Left lung (tissue), 10 donors: ENCODE data around the gene PAK5. TPM values are rescaled to one million over a fixed set of nuclear protein-coding genes. Genes with fewer than 3 reads are reported as not detected.

Experiments
- ATAC-seq: fragments of 200-7000 bp; cut with Tn5 transposase; one replicate; pipeline ENCODE4 v1.9.1; 2020; ENCODE audit warnings: moderate library complexity
- DNase-seq, 4 donors: peaks; one replicate each; pipeline ENCODE4 v3.0.0-alpha.2; 2013 to 2020
- H3K27ac ChIP-seq, 2 donors: fragments of 200-600 bp; sonication (generic) in 1 of 2; one replicate each; pipeline versions ENCODE4 v1.5.0 to v1.8.0; 2020 to 2021
- H3K27me3 ChIP-seq, 2 donors: fragments of 200-600 bp; sonication (generic) in 1 of 2; one replicate each; pipeline versions ENCODE4 v1.5.0 to v1.8.0; 2020 to 2021
- H3K36me3 ChIP-seq, 2 donors: fragments of 200-600 bp; sonication (generic) in 1 of 2; one replicate each; pipeline versions ENCODE4 v1.5.0 to v1.8.0; 2020 to 2021
- H3K4me1 ChIP-seq, 2 donors: fragments of 200-600 bp; one replicate each; pipeline ENCODE4 v1.8.0; 2021
- H3K4me3 ChIP-seq, 2 donors: fragments of 200-600 bp; sonication (generic) in 1 of 2; one replicate each; pipeline versions ENCODE4 v1.5.0 to v1.8.0; 2020 to 2021; ENCODE audit warnings: mild to moderate bottlenecking in 1 of 2
- H3K9me3 ChIP-seq, 2 donors: fragments of 200-600 bp; sonication (generic) in 1 of 2; one replicate each; pipeline versions ENCODE4 v1.5.0 to v1.8.0; 2020 to 2021
- intact Hi-C, 2 donors: fragments of 100-400 bp; cut with DNase I; formaldehyde crosslinking; loops; one replicate each; pipeline versions ENCODE4 v1.11.2 to v1.14.2; 2022
- polyA plus RNA-seq, 6 donors: library from polyadenylated mRNA; unstranded; fragments of 120-200 nt; gene quantifications; one replicate each; pipeline ENCODE4 v1.2.1, GENCODE V29; 2013; ENCODE audit not compliant: insufficient read length in 6 of 6
- total RNA-seq, 2 donors: library from RNA; stranded (reverse); fragmentation: NEBNext Ultra II Directional; extraction: Animal tissue kit (Norgen Biotek cat#: 25700); gene quantifications; one replicate each; pipeline ENCODE4 v1.2.1, GENCODE V29; 2021
- TF ChIP-seq, protein P1 (sequence below), 2 donors: fragments of 200-600 bp; sonication (generic) in 1 of 2; IDR thresholded peaks; one replicate each; pipeline versions ENCODE4 v1.5.0 to v1.8.0; 2021; ENCODE audit warnings: antibody characterized with exemption in 2 of 2
- donor health status: DM: no; HTN: yes; CAD: no.
- donor health status: DM: no; HTN: no; CAD: no.

The PAK5 gene
- total and polyA plus RNA-seq, 8 donors: 0.15 to 0.46 (median 0.38) TPM; not detected in 1

DNA sequence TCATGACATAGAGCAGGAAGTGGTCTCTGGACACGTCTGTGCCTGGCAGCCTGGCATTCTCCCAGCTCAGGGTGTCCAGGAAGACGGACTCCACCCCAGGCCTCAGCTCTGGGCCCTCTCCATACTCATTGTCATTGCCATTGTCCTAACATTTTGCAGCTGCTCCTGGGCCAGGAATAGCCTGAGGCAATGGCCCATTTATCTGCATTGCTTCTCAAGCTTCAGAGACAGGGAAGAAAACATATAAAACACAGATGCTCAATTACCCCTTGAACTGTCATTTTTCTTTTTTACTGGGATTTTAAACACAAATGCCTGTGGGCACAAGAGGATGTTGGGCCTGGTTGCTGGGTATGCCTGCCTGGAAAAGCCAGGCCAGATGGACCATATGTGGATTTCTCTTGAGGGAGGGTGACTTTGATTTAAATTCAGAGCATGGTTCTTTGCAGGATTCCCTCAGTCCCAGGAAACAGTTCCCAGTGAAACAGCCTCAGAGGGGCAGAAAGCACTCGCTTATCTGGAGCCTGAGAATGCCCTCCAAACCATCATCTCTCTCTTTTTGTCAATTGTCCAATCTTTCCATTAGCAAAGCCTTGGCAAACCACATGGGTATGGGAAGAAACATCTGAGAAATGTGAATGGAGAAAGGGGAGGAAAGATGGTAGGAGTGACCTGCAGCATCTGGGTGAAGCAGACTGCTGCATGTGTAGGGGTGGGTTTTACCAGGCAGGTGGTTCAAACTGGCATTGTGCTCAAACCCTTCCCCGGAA is 306.6 kb downstream of the PAK5 start:
- no peak overlapping the region for H3K4me3 ChIP-seq
- no peak for DNase-seq
- H3K27ac ChIP-seq: no peak overlapping the region
- TF ChIP-seq, protein P1, sequence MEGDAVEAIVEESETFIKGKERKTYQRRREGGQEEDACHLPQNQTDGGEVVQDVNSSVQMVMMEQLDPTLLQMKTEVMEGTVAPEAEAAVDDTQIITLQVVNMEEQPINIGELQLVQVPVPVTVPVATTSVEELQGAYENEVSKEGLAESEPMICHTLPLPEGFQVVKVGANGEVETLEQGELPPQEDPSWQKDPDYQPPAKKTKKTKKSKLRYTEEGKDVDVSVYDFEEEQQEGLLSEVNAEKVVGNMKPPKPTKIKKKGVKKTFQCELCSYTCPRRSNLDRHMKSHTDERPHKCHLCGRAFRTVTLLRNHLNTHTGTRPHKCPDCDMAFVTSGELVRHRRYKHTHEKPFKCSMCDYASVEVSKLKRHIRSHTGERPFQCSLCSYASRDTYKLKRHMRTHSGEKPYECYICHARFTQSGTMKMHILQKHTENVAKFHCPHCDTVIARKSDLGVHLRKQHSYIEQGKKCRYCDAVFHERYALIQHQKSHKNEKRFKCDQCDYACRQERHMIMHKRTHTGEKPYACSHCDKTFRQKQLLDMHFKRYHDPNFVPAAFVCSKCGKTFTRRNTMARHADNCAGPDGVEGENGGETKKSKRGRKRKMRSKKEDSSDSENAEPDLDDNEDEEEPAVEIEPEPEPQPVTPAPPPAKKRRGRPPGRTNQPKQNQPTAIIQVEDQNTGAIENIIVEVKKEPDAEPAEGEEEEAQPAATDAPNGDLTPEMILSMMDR (IDR thresholded peaks at IDR 0.05): no peak
- no peak for ATAC-seq
- no peaks in the 10 kb centered on the region for H3K36me3 ChIP-seq
- H3K27me3 ChIP-seq: no peaks in the 10 kb centered on the region
- no peaks in the 10 kb centered on the region for H3K4me1 ChIP-seq
- intact Hi-C loops: no loop called here
- no peaks in the 10 kb centered on the region for H3K9me3 ChIP-seq

DNA sequence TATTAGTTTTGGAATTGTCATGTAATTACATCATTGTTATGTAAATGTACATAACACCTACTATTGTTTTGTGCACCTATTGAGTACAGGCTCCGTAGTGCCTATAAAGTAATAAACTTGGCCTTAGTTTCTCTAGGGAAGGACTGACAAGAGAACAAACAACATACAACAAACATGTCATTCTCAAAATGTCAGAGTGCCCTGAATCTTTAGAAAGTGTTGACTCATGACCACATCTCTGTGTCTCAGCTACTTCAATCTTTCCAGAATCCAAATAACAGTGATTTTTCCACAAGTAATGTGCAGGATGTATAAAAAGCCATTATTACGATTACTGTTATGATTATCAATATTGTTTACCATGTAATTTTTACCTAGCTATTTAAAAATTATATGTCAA is 307.3 kb downstream of the PAK5 start:
- ATAC-seq (no peak), DNase-seq (no peak)

DNA sequence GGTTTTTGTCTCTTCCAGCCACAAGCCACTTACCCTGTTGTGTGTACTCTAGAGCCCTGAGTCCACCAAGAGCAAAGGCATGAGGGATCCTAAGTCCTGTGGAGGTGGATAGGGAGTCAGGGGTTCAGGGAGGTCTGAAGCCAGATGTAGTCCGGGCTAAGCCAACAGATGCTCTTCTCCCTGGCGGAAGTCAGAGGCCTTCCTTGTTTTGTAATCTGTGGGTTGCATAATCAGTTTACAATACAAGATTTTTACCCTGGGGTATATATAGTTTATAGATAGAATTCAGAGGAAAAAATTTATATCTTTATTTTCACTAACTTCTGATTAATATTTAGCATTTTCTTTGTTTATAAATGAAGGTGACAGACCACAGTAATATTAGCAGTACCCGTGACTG is 315.2 kb downstream of the PAK5 start:
- H3K9me3 ChIP-seq: no peaks in the 10 kb centered on the region
- DNase-seq (no peak), ATAC-seq (no peak)
- no peak overlapping the region for H3K27ac ChIP-seq
- H3K27me3 ChIP-seq: peaks cover 2 to 18% of the 10 kb centered on the region in 2 donors
- TF ChIP-seq, protein P1 (IDR thresholded peaks at IDR 0.05): no peak
- H3K4me3 ChIP-seq: no peak overlapping the region
- no peaks in the 10 kb centered on the region for H3K36me3 ChIP-seq
- intact Hi-C loops: no loop called here
- H3K4me1 ChIP-seq: no peaks in the 10 kb centered on the region

More for the DNA sequence above, 307.3 kb downstream of the PAK5 start:
- H3K27me3 ChIP-seq: no peaks in the 10 kb centered on the region
- no peak overlapping the region for H3K4me3 ChIP-seq
- no peak overlapping the region for H3K27ac ChIP-seq
- TF ChIP-seq, protein P1 (IDR thresholded peaks at IDR 0.05): no peak
- intact Hi-C loops: no loop called here
- no peaks in the 10 kb centered on the region for H3K36me3 ChIP-seq
- H3K4me1 ChIP-seq: no peaks in the 10 kb centered on the region
- no peaks in the 10 kb centered on the region for H3K9me3 ChIP-seq

DNA sequence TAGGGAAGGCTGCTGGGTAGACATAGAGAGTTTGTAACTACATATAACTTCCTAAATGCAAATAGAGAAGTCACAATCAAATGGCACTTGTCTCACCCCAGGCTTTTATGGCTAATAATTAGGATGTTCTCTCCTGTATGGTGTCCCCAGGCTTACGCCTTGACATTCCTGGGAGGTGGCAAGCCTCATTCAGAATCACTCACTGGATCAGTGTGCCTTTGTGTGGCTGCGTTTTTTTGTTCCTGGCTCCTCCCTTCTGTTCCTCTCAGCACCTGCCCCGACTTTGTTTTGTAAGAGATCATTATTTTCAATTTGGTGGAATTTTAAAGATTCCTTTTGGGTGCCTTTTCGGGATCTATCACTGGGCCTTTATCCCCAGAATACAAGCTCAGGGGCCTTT is 318.8 kb downstream of the PAK5 start:
- TF ChIP-seq, protein P1 (IDR thresholded peaks at IDR 0.05): no peak
- no peak for DNase-seq
- H3K9me3 ChIP-seq: no peaks in the 10 kb centered on the region
- no peak for ATAC-seq
- intact Hi-C loops: no loop called here
- no peak overlapping the region for H3K27ac ChIP-seq
- H3K27me3 ChIP-seq: peaks cover 18 to 54% of the 10 kb centered on the region in 2 donors
- H3K4me3 ChIP-seq: no peak overlapping the region
- peaks cover 3 to 19% of the 10 kb centered on the region in 2 donors for H3K4me1 ChIP-seq
- H3K36me3 ChIP-seq: no peaks in the 10 kb centered on the region

DNA sequence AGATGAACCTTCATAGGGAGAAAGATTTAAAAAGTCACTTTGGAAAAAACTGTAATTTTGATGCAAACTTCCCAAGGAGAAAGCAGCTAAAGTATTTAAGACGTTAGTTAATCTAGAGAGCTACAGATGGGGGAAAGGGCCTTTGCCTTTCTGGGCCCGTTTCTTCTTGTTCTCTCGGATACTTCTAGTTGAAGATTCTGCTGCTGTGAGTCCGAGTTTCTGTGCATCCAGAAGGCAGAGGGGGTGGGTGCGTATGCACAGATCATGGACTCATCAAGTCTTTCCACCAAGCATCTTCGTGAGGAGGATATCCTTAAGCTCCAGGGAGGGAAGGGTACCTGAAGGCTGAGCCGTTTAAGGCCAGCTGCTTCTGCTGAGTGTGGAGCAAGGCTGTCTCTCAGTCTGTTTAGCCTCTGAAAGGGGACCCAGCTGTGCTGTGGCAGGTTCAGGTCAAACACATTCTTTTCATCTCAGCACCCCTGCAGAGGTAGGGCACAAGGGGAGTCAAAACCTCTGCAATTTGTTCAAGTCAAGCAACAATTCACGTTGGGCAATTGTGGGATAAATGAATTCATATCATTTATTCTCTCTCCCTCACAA is 320.2 kb downstream of the PAK5 start:
- no peaks in the 10 kb centered on the region for H3K36me3 ChIP-seq
- TF ChIP-seq, protein P1 (IDR thresholded peaks at IDR 0.05): no peak
- intact Hi-C loops: no loop called here
- no peak overlapping the region for H3K27ac ChIP-seq
- peaks cover 8 to 23% of the 10 kb centered on the region in 2 donors for H3K4me1 ChIP-seq
- peaks cover 28 to 68% of the 10 kb centered on the region in 2 donors for H3K27me3 ChIP-seq
- H3K9me3 ChIP-seq: no peaks in the 10 kb centered on the region
- DNase-seq (no peak), ATAC-seq (no peak)
- H3K4me3 ChIP-seq: no peak overlapping the region
